Epithelial cell of esophagus (primary cell): Measurements from ENCODE around the gene RNF145.

Source experiments
- DNase-seq: peaks from one replicate; pipeline ENCODE4 v3.0.0; 2010; ENCODE audit warnings: low read depth
- H3K4me3 ChIP-seq: 2 replicates; pipeline ENCODE4 v1.5.1; 2011; ENCODE audit warnings: mild to moderate bottlenecking, low read length, control low read depth
- CTCF ChIP-seq: IDR thresholded peaks from 2 replicates; pipeline ENCODE4 v1.5.1; 2011; ENCODE audit warnings: low read depth, mild to moderate bottlenecking, low read length, control low read depth, inconsistent platforms; ENCODE audit not compliant: insufficient read depth; ENCODE audit errors: missing control alignments

RNF145 gene

GRCh38 chr5:159112436-159112835 is 96.9 kb downstream of the RNF145 start:
- no peak for DNase-seq
- TF ChIP-seq CTCF, result no peak

More at GRCh38 chr5:159112436-159112835, 96.9 kb downstream of the RNF145 start:
- H3K4me3 ChIP-seq, result no peak overlapping the region
